ENCODE data around the gene NEGR1. TPM values are rescaled to one million over a fixed set of nuclear protein-coding genes. Genes with fewer than 3 reads are reported as not detected.

Gene NEGR1
- total and polyA plus RNA-seq, 7 donors, result 0.69 to 69.2 (median 42.5) TPM

GRCh38 chr1:71666609-71667008, 615.7 kb downstream of the NEGR1 start:
- Histone ChIP-seq H3K9me3 (no peaks in the 10 kb centered on the region), H3K36me3 (no peaks in the 10 kb centered on the region), H3K4me3 (no peak overlapping the region), H3K4me1 (peaks cover 0 to 8% (median 0%) of the 10 kb centered on the region in 4 donors), H3K27me3 (no peaks in the 10 kb centered on the region), H3K27ac (no peak overlapping the region)
- intact Hi-C loops (cut with DNase I), result no loop called here
- no peak for DNase-seq
- TF ChIP-seq POLR2AphosphoS5 (IDR thresholded peaks at IDR 0.05) (no peak), EP300 (IDR thresholded peaks at IDR 0.05) (no peak), POLR2A (IDR thresholded peaks at IDR 0.05) (no peak), CTCF (IDR thresholded peaks at IDR 0.05) (no peak)

- no peaks in the 10 kb centered on the region for H3K9me3 ChIP-seq
- H3K27ac ChIP-seq, result no peak overlapping the region
- intact Hi-C loops (cut with DNase I), result no loop called here
- peaks cover 0 to 25% (median 19%) of the 10 kb centered on the region in 4 donors for H3K4me1 ChIP-seq
- WGBS, 2 donors, result 89 to 92% methylated on average over 4 of the region's 4 CpGs
- no peaks in the 10 kb centered on the region for H3K27me3 ChIP-seq
- TF ChIP-seq POLR2A (IDR thresholded peaks at IDR 0.05) (no peak), EP300 (IDR thresholded peaks at IDR 0.05) (no peak), POLR2AphosphoS5 (IDR thresholded peaks at IDR 0.05) (no peak), CTCF (IDR thresholded peaks at IDR 0.05) (no peak)
- H3K36me3 ChIP-seq, result no peaks in the 10 kb centered on the region
- no peak overlapping the region for H3K4me3 ChIP-seq
- no peak for DNase-seq
Measured at GRCh38 chr1:71660411-71660810, 621.9 kb downstream of the NEGR1 start.

- intact Hi-C loops (cut with DNase I), result no loop called here
- H3K9me3 ChIP-seq, result no peaks in the 10 kb centered on the region
- H3K27me3 ChIP-seq, result no peaks in the 10 kb centered on the region
- no peak for DNase-seq
- peak in 3 of 4 donors; percentile 30 to 57 (median 32) for TF ChIP-seq POLR2AphosphoS5 (IDR thresholded peaks at IDR 0.05)
- TF ChIP-seq POLR2A (IDR thresholded peaks at IDR 0.05), result no peak
- H3K36me3 ChIP-seq, result no peaks in the 10 kb centered on the region
- WGBS, 2 donors, result 79 to 86% methylated on average over 4 of the region's 4 CpGs
- H3K4me1 ChIP-seq, result peaks cover 0 to 25% (median 19%) of the 10 kb centered on the region in 4 donors
- no peak overlapping the region for H3K4me3 ChIP-seq
- H3K27ac ChIP-seq, result no peak overlapping the region
Measured at GRCh38 chr1:71657891-71658679, 624.3 kb downstream of the NEGR1 start.

- Histone ChIP-seq H3K4me1 (peaks cover 0 to 30% (median 21%) of the 10 kb centered on the region in 4 donors), H3K9me3 (no peaks in the 10 kb centered on the region), H3K27me3 (no peaks in the 10 kb centered on the region), H3K4me3 (no peak overlapping the region), H3K27ac (no peak overlapping the region), H3K36me3 (no peaks in the 10 kb centered on the region)
- TF ChIP-seq POLR2A (IDR thresholded peaks at IDR 0.05) (no peak), EP300 (IDR thresholded peaks at IDR 0.05) (no peak), POLR2AphosphoS5 (IDR thresholded peaks at IDR 0.05) (no peak), CTCF (IDR thresholded peaks at IDR 0.05) (no peak)
- intact Hi-C loops (cut with DNase I), result no loop called here
- 94 to 95% methylated on average over 1 of the region's 1 CpG for WGBS, 2 donors
- DNase-seq, result no peak
Measured at GRCh38 chr1:71656902-71657301, 625.4 kb downstream of the NEGR1 start.

GRCh38 chr1:71655604-71656003, 626.7 kb downstream of the NEGR1 start:
- Histone ChIP-seq H3K27ac (no peak overlapping the region), H3K4me1 (peaks cover 0 to 43% (median 32%) of the 10 kb centered on the region in 4 donors), H3K27me3 (no peaks in the 10 kb centered on the region), H3K4me3 (no peak overlapping the region), H3K36me3 (no peaks in the 10 kb centered on the region), H3K9me3 (no peaks in the 10 kb centered on the region)
- 88 to 95% methylated on average over 2 of the region's 2 CpGs for WGBS, 2 donors
- TF ChIP-seq EP300 (IDR thresholded peaks at IDR 0.05) (no peak), POLR2AphosphoS5 (IDR thresholded peaks at IDR 0.05) (no peak), CTCF (IDR thresholded peaks at IDR 0.05) (no peak), POLR2A (IDR thresholded peaks at IDR 0.05) (no peak)
- DNase-seq, result no peak
- intact Hi-C loops (cut with DNase I), result no loop called here
